ENCODE measurements around the gene MARCHF10. TPM values are rescaled to one million over a fixed set of nuclear protein-coding genes. Genes with fewer than 3 reads are reported as not detected.
"Not testable (repeated sequence)": the region's sequence is repeated elsewhere in the genome, so short reads cannot be mapped to it uniquely, and the experiment has no call there.

MARCHF10 gene
- total and polyA plus RNA-seq, 8 donors = 0.20 to 0.77 (median 0.41) TPM; not detected in 3

GRCh38 chr17:62832405-62832804 is 24.3 kb upstream of the MARCHF10 start:
- 94 to 95% methylated on average over 1 of the region's 1 CpG for WGBS, 2 donors

DNA sequence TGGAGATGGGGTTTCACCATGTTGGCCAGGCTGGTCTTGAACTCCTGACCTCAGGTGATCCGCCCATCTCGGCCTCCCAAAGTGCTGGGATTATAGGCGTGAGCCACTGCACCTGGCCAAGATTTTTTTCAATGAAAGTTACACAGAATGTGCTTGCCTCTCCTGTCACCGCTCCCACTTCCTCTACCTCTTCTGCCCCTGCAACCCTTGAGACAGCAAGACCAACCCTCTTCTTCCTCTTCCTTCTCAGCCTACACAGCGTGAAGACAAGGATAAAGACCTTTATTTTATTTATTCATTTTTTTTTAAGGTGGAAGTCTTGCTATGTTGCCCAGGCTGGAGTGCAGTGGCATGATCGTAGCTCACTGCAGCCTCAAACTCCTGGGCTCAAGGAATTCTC is 23.0 kb upstream of the MARCHF10 start:
- H3K27ac ChIP-seq; H3K4me3 ChIP-seq; H3K9me3 ChIP-seq; ATAC-seq; DNase-seq; H3K27me3 ChIP-seq; intact Hi-C loops (cut with DNase I); H3K4me1 ChIP-seq; FAIRE-seq; H3K36me3 ChIP-seq: not testable (repeated sequence)
- WGBS, 2 donors = 62 to 81% methylated on average over 6 of the region's 6 CpGs

More at GRCh38 chr17:62832405-62832804, 24.3 kb upstream of the MARCHF10 start:
- no peak overlapping the region for H3K27ac ChIP-seq
- no peaks in the 10 kb centered on the region for H3K27me3 ChIP-seq
- no peak for DNase-seq
- no peaks in the 10 kb centered on the region for H3K9me3 ChIP-seq
- FAIRE-seq = no peak
- no peak overlapping the region for H3K4me3 ChIP-seq
- TF ChIP-seq, protein P1, sequence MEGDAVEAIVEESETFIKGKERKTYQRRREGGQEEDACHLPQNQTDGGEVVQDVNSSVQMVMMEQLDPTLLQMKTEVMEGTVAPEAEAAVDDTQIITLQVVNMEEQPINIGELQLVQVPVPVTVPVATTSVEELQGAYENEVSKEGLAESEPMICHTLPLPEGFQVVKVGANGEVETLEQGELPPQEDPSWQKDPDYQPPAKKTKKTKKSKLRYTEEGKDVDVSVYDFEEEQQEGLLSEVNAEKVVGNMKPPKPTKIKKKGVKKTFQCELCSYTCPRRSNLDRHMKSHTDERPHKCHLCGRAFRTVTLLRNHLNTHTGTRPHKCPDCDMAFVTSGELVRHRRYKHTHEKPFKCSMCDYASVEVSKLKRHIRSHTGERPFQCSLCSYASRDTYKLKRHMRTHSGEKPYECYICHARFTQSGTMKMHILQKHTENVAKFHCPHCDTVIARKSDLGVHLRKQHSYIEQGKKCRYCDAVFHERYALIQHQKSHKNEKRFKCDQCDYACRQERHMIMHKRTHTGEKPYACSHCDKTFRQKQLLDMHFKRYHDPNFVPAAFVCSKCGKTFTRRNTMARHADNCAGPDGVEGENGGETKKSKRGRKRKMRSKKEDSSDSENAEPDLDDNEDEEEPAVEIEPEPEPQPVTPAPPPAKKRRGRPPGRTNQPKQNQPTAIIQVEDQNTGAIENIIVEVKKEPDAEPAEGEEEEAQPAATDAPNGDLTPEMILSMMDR (IDR thresholded peaks at IDR 0.05) = no peak
- no peaks in the 10 kb centered on the region for H3K36me3 ChIP-seq
- intact Hi-C loops (cut with DNase I) = no loop called here
- no peak for ATAC-seq
- no peaks in the 10 kb centered on the region for H3K4me1 ChIP-seq

DNA sequence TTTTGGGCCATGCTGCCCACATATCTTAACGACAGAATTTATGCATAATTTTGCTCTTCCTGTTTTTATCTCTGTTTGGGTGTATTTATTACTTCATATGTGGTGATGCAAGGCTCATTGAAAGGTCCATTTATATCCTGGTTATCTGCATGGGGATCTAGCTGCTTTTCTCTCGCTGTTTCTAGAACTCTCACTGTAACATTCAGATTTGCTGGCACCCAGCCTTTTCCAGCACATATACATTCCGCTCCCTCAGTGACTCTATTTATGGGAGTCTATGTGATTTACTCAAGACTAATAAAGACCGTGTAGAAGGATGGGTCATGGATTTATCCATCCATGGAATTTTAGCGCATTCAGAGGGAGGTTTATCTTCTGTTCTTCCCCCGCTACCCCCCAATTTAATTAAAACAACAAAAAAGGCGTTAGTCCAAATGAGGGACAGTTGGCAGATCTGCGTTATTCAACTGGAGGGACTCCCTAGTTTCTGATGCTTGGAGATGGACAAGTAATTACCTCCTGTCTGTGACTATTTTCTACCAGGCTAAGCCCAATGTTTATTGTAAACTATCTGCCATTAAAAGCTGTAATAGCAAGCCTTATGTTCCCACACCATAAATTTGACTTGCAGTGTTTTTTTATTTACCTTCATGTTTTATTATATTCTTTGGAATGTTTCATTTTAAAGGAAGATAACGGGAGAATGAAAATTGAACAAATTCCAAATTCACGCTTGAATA is 19.8 kb upstream of the MARCHF10 start:
- Histone ChIP-seq H3K27me3 (no peaks in the 10 kb centered on the region), H3K4me3 (no peak overlapping the region), H3K9me3 (no peaks in the 10 kb centered on the region), H3K27ac (no peak overlapping the region), H3K4me1 (no peaks in the 10 kb centered on the region), H3K36me3 (no peaks in the 10 kb centered on the region)
- WGBS, 2 donors = 58 to 66% methylated on average over 10 of the region's 10 CpGs
- TF ChIP-seq, protein P1 (IDR thresholded peaks at IDR 0.05) = no peak
- FAIRE-seq = no peak
- peak in 1 of 4 donors; percentile 21 for ATAC-seq
- no peak for DNase-seq
- intact Hi-C loops (cut with DNase I) = no loop called here

- H3K4me3 ChIP-seq = no peak overlapping the region
- H3K27ac ChIP-seq = no peak overlapping the region
- FAIRE-seq (no peak), DNase-seq (no peak), ATAC-seq (no peak)
- intact Hi-C loops (cut with DNase I) = no loop called here
- no peaks in the 10 kb centered on the region for H3K9me3 ChIP-seq
- no peaks in the 10 kb centered on the region for H3K36me3 ChIP-seq
- H3K27me3 ChIP-seq = no peaks in the 10 kb centered on the region
- 70 to 80% methylated on average over 3 of the region's 3 CpGs for WGBS, 2 donors
- H3K4me1 ChIP-seq = no peaks in the 10 kb centered on the region
- TF ChIP-seq, protein P1 (IDR thresholded peaks at IDR 0.05) = no peak
Observed at GRCh38 chr17:62826956-62827355, 18.8 kb upstream of the MARCHF10 start.

GRCh38 chr17:62825182-62825581 is 17.1 kb upstream of the MARCHF10 start:
- FAIRE-seq (no peak), ATAC-seq (no peak), DNase-seq (no peak)
- no peak overlapping the region for H3K4me3 ChIP-seq
- TF ChIP-seq, protein P1 (IDR thresholded peaks at IDR 0.05) = no peak
- WGBS, 2 donors = 81 to 83% methylated on average over 3 of the region's 3 CpGs
- H3K36me3 ChIP-seq = no peaks in the 10 kb centered on the region
- no peaks in the 10 kb centered on the region for H3K9me3 ChIP-seq
- H3K27ac ChIP-seq = no peak overlapping the region
- no peaks in the 10 kb centered on the region for H3K4me1 ChIP-seq
- intact Hi-C loops (cut with DNase I) = no loop called here
- H3K27me3 ChIP-seq = no peaks in the 10 kb centered on the region

Measured in pancreas (tissue), 10 donors.